AG04450 (cell line): ENCODE data around the gene ZC3H15. TPM values are rescaled to one million over a fixed set of nuclear protein-coding genes. Genes with fewer than 3 reads are reported as not detected.

Source experiments
- CTCF ChIA-PET: fragments of 300-600, 350-600 bp; formaldehyde crosslinking; extraction: SDS; loops from one replicate; lab custom pipeline; 2022; ENCODE audit warnings: antibody characterized with exemption, inconsistent platforms; lab: Charles Lee
- POLR2A ChIA-PET: fragments of 350-600 bp; formaldehyde crosslinking; extraction: SDS; loops from one replicate; lab custom pipeline; 2021; ENCODE audit warnings: antibody characterized with exemption, inconsistent platforms; lab: Yijun Ruan, JAX
- DNase-seq: peaks from one replicate; pipeline ENCODE4 v3.0.0-alpha.2; 2011; ENCODE audit warnings: low read depth, low spot score
- H3K27ac ChIP-seq: one replicate; pipeline ENCODE4 v1.5.1; 2012; ENCODE audit warnings: low read depth, low read length, control low read depth
- H3K27me3 ChIP-seq: one replicate; pipeline ENCODE4 v1.6.0; 2012; ENCODE audit warnings: low read length; ENCODE audit not compliant: control insufficient read depth, insufficient read depth
- H3K4me3 ChIP-seq: 2 replicates; pipeline ENCODE4 v1.5.1; 2011; ENCODE audit warnings: mild to moderate bottlenecking, low read depth, low read length, control low read depth
- H3K9me3 ChIP-seq: 2 replicates; pipeline ENCODE4 v1.5.1; 2012; ENCODE audit warnings: low read length; ENCODE audit not compliant: control insufficient read depth, insufficient read depth
- polyA plus RNA-seq: library from polyadenylated mRNA; depleted of rRNA; stranded (reverse); fragments of >200 nt; gene quantifications from 2 replicates; pipeline ENCODE4 v1.2.3, GENCODE V29; 2011
- TF ChIP-seq, protein P1 (sequence below): IDR thresholded peaks from 2 replicates; pipeline ENCODE4 v1.5.1; 2011; ENCODE audit warnings: low read depth, low read length, control low read depth, inconsistent platforms

Gene ZC3H15
- polyA plus RNA-seq, 1 experiment, result 107 TPM

DNA sequence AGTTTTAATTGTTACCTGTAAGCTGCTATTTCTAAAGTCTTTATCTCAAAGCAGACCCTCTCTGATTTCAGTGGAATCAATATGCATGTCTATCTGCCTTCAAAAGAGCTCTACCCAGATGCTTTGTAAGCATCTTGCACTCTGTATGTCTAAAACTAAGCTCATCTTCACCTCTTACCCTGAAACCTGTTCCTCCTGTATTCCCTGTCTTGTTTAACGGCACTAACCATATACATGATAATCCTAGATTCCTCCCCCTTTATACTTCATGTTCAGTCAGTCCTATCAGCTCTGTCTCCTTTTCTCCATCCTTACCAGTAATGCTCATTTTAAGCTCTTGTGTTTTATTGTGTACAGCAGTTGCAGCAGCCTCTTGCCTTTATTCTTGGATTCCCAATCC lies 12.8 kb downstream of the ZC3H15 start:
- Histone ChIP-seq H3K4me3 (no peak overlapping the region), H3K27ac (no peak overlapping the region), H3K9me3 (no peaks in the 10 kb centered on the region), H3K27me3 (no peaks in the 10 kb centered on the region)
- TF ChIP-seq, protein P1, sequence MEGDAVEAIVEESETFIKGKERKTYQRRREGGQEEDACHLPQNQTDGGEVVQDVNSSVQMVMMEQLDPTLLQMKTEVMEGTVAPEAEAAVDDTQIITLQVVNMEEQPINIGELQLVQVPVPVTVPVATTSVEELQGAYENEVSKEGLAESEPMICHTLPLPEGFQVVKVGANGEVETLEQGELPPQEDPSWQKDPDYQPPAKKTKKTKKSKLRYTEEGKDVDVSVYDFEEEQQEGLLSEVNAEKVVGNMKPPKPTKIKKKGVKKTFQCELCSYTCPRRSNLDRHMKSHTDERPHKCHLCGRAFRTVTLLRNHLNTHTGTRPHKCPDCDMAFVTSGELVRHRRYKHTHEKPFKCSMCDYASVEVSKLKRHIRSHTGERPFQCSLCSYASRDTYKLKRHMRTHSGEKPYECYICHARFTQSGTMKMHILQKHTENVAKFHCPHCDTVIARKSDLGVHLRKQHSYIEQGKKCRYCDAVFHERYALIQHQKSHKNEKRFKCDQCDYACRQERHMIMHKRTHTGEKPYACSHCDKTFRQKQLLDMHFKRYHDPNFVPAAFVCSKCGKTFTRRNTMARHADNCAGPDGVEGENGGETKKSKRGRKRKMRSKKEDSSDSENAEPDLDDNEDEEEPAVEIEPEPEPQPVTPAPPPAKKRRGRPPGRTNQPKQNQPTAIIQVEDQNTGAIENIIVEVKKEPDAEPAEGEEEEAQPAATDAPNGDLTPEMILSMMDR, result no peak
- ChIA-PET CTCF (interaction anchor here (0.9 to 1.7 kb wide), 2 partner anchors 10 to 143 kb away, joined by 3 to 16 read pairs; no protein-coding TSS in a partner anchor), POLR2A (interaction anchor here (0.6 to 0.9 kb wide), 2 partner anchors 13 to 119 kb away, joined by 3 read pairs; partner anchors contain the start of gene ZC3H15)
- no peak for DNase-seq

DNA sequence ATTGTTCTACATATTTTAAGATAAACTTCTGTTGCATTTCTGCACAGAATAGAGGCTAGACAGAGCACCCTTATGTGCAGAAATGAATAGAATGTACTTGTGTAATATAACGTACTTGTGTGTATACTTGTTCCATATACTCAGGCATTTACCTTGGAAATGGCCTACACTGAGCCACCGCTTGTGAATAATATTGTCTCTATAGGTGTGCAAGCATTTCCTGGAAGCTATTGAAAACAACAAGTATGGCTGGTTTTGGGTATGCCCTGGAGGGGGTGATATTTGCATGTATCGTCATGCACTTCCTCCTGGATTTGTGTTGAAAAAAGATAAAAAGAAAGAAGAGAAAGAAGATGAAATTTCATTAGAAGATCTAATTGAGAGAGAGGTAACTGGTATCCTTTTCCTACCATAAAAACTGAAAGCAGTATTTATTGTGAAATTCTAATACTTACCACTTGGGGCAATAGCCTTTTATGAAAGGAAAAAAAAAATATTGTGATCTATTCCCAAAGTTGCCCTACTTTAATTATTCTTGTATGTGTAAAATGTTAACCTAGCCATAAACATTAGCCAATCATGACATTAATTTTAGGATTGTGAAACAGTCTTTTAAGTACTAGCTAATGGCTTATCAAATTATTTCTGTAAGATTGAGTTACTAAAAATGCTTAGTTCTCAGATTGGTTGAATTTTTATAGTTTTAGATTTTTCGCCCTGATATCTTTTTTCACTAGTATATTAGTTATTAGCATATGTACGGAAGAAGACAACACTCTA lies 18.0 kb downstream of the ZC3H15 start:
- no peak for DNase-seq
- Histone ChIP-seq H3K4me3 (no peak overlapping the region), H3K27ac (no peak overlapping the region), H3K27me3 (no peaks in the 10 kb centered on the region), H3K9me3 (no peaks in the 10 kb centered on the region)
- TF ChIP-seq, protein P1, result peak; percentile 56
- ChIA-PET CTCF (interaction anchor here (0.6 to 5.0 kb wide), 33 partner anchors 9 to 944 kb away, joined by 3 to 158 read pairs (median 4); partner anchors contain the start of genes CALCRL and ZC3H15), POLR2A (interaction anchor here (1.9 kb wide), 1 partner anchor 86 kb away, joined by 5 read pairs; the partner anchor contains the start of gene ITGAV)

DNA sequence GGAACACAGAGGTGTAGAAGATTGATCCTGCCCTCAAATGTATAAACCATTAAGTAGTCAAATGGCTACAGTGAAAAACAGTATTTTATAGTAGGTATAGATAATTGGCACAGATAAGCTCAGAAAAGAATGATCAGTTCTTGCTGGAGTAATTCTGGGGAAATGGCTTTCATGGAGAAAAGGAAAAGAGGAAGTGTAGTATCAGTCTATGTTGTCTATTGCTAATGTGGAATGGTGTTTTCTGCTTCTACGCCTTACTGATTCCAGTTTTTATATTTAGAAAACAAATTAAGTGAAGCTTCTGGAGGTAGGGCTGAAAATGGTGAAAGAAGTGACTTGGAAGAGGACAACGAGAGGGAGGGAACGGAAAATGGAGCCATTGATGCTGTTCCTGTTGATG lies 22.2 kb downstream of the ZC3H15 start:
- Histone ChIP-seq H3K27me3 (no peaks in the 10 kb centered on the region), H3K4me3 (no peak overlapping the region), H3K9me3 (no peaks in the 10 kb centered on the region), H3K27ac (no peak overlapping the region)
- CTCF ChIA-PET, result interaction anchor here (0.6 to 4.1 kb wide), 2 partner anchors 82 to 133 kb away, joined by 3 to 42 read pairs; no protein-coding TSS in a partner anchor
- TF ChIP-seq, protein P1, result no peak
- no peak for DNase-seq
- POLR2A ChIA-PET, result no interaction called here

DNA sequence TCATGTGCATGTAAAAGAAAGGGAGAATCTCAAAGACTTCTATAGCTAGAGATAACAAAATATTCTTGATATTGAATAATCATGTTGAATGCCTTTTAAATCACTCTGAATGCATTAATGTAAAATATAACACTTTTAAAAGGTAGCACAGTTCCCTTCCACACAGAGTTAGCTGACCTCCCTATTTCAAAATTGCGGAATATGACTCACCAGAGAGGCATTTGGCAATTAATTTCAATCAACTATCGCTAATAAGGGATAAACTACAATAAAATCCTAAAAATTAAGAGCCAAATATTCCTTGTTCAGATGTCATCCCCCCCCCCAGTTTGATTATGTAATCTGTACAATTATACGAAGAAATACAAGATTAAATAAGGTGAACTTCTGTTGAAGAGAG lies 29.3 kb downstream of the ZC3H15 start:
- POLR2A ChIA-PET, result no interaction called here

More for the DNA sequence above, 29.3 kb downstream of the ZC3H15 start:
- no peak for DNase-seq
- no peaks in the 10 kb centered on the region for H3K9me3 ChIP-seq
- H3K27ac ChIP-seq, result no peak overlapping the region
- no peaks in the 10 kb centered on the region for H3K27me3 ChIP-seq
- TF ChIP-seq, protein P1, result no peak
- CTCF ChIA-PET, result no interaction called here
- H3K4me3 ChIP-seq, result no peak overlapping the region
